Hepatocyte (in vitro differentiated cells): ENCODE results near the gene TMEM63B. TPM values are rescaled to one million over a fixed set of nuclear protein-coding genes. Genes with fewer than 3 reads are reported as not detected.

ENCODE experiments used
- DNase-seq: peaks from one replicate; pipeline ENCODE4 v3.0.0-alpha.2; 2016; ENCODE audit warnings: low spot score
- H2AFZ ChIP-seq: fragments of 200-600 bp; sonication (generic); 2 replicates; pipeline ENCODE4 v1.6.0; 2016; ENCODE audit warnings: antibody characterized with exemption, mild to moderate bottlenecking
- H3K27ac ChIP-seq: fragments of 200-600 bp; sonication (generic); 2 replicates; pipeline ENCODE4 v1.5.1; 2016; ENCODE audit warnings: mild to moderate bottlenecking
- H3K27me3 ChIP-seq: fragments of 200-600 bp; sonication (generic); 2 replicates; pipeline ENCODE4 v1.6.1; 2016
- H3K36me3 ChIP-seq: fragments of 200-600 bp; sonication (generic); replicated peaks from 2 replicates; pipeline ENCODE4 v1.5.1; 2016; ENCODE audit warnings: low read depth; ENCODE audit not compliant: insufficient read depth
- H3K4me1 ChIP-seq: fragments of 200-600 bp; sonication (generic); 2 replicates; pipeline ENCODE4 v1.5.1; 2016; ENCODE audit warnings: mild to moderate bottlenecking, moderate library complexity; ENCODE audit not compliant: insufficient read depth
- H3K4me2 ChIP-seq: fragments of 200-600 bp; sonication (generic); 2 replicates; pipeline ENCODE4 v1.6.0; 2016
- H3K4me3 ChIP-seq: fragments of 200-600 bp; sonication (generic); 2 replicates; pipeline ENCODE4 v1.5.1; 2016; ENCODE audit warnings: mild to moderate bottlenecking
- H3K79me2 ChIP-seq: fragments of 200-600 bp; sonication (generic); 2 replicates; pipeline ENCODE4 v1.6.0; 2017; ENCODE audit warnings: mild to moderate bottlenecking
- H3K9me2 ChIP-seq: fragments of 200-600 bp; sonication (generic); replicated peaks from 2 replicates; pipeline ENCODE4 v1.6.0; 2017; ENCODE audit warnings: mild to moderate bottlenecking; ENCODE audit not compliant: insufficient read depth
- H3K9me3 ChIP-seq: fragments of 200-600 bp; sonication (generic); 2 replicates; pipeline ENCODE4 v1.5.1; 2016; ENCODE audit warnings: low read depth, mild to moderate bottlenecking
- H4K20me1 ChIP-seq: fragments of 200-600 bp; sonication (generic); 2 replicates; pipeline ENCODE4 v1.6.0; 2016; ENCODE audit warnings: mild to moderate bottlenecking; ENCODE audit not compliant: insufficient read depth, poor library complexity, severe bottlenecking
- CTCF ChIP-seq: fragments of 200-600 bp; sonication (generic); IDR thresholded peaks from 2 replicates; pipeline ENCODE4 v1.5.1; 2016; ENCODE audit warnings: antibody characterized with exemption, mild to moderate bottlenecking; ENCODE audit not compliant: poor library complexity
- EZH2 ChIP-seq: fragments of 200-600 bp; sonication (generic); IDR thresholded peaks from 2 replicates; pipeline ENCODE4 v1.6.1; 2016; ENCODE audit warnings: antibody characterized with exemption, mild to moderate bottlenecking, borderline replicate concordance
- EZH2phosphoT487 ChIP-seq: fragments of 200-600 bp; sonication (generic); IDR thresholded peaks from one replicate; pipeline ENCODE4 v1.6.1; 2018; ENCODE audit warnings: antibody characterized with exemption, mild to moderate bottlenecking, low read depth, moderate library complexity; ENCODE audit not compliant: unreplicated experiment, severe bottlenecking
- WGBS: methylation state at CpG from one replicate; pipeline ENCODE4 v1.1.6; 2016; ENCODE audit warnings: low lambda C conversion rate; ENCODE audit errors: missing lambda C conversion rate; 5-methylcytosine and 5-hydroxymethylcytosine counted together
- polyA plus RNA-seq: library from polyadenylated mRNA; unstranded; fragments of >200 nt; fragmentation: Nextera tagmentation; extraction: Ambion mirVana; gene quantifications from 2 replicates; pipeline ENCODE4 v1.2.1, GENCODE V29; 2016
- total RNA-seq: library from RNA; depleted of rRNA; stranded (reverse); fragments of >200 nt; gene quantifications from 2 replicates; pipeline ENCODE4 v1.2.3, GENCODE V29; 2014

Gene TMEM63B
- total and polyA plus RNA-seq, 2 experiments from 2014 or later = 31.4 to 43.5 TPM

- WGBS = 84% methylated on average over 3 of the region's 3 CpGs
- DNase-seq = no peak
- Histone ChIP-seq H3K36me3 (no peaks in the 10 kb centered on the region), H3K4me1 (peaks cover 14% of the 10 kb centered on the region), H3K4me2 (no peak overlapping the region), H3K9me3 (no peaks in the 10 kb centered on the region), H3K79me2 (no peaks in the 10 kb centered on the region), H2AFZ (no peak overlapping the region), H3K9me2 (no peaks in the 10 kb centered on the region), H3K27me3 (no peaks in the 10 kb centered on the region), H3K27ac (no peak overlapping the region), H4K20me1 (no peaks in the 10 kb centered on the region), H3K4me3 (no peak overlapping the region)
- TF ChIP-seq EZH2phosphoT487 (no peak), CTCF (no peak), EZH2 (no peak)
Observed at GRCh38 chr6:44079672-44080071, 47.7 kb upstream of the TMEM63B start.

GRCh38 chr6:44080561-44081521, 46.5 kb upstream of the TMEM63B start:
- no peak for DNase-seq
- TF ChIP-seq EZH2phosphoT487 (no peak), EZH2 (no peak), CTCF (no peak)
- no peaks in the 10 kb centered on the region for H4K20me1 ChIP-seq
- H3K9me3 ChIP-seq = no peaks in the 10 kb centered on the region
- H3K27me3 ChIP-seq = no peaks in the 10 kb centered on the region
- no peak overlapping the region for H3K4me2 ChIP-seq
- H3K4me3 ChIP-seq = no peak overlapping the region
- no peak overlapping the region for H3K27ac ChIP-seq
- H3K4me1 ChIP-seq = peaks cover 14% of the 10 kb centered on the region
- no peaks in the 10 kb centered on the region for H3K79me2 ChIP-seq
- H2AFZ ChIP-seq = no peak overlapping the region
- no peaks in the 10 kb centered on the region for H3K36me3 ChIP-seq
- H3K9me2 ChIP-seq = no peaks in the 10 kb centered on the region
- 82% methylated on average over 11 of the region's 11 CpGs for WGBS

- no peaks in the 10 kb centered on the region for H3K79me2 ChIP-seq
Observed at GRCh38 chr6:44081753-44082152, 45.6 kb upstream of the TMEM63B start.

More at GRCh38 chr6:44081753-44082152, 45.6 kb upstream of the TMEM63B start:
- H2AFZ ChIP-seq = no peak overlapping the region
- no peaks in the 10 kb centered on the region for H3K9me2 ChIP-seq
- no peak overlapping the region for H3K4me3 ChIP-seq
- no peak overlapping the region for H3K4me2 ChIP-seq
- no peak overlapping the region for H3K27ac ChIP-seq
- H3K9me3 ChIP-seq = no peaks in the 10 kb centered on the region
- WGBS = 88% methylated on average over 6 of the region's 6 CpGs
- H3K36me3 ChIP-seq = no peaks in the 10 kb centered on the region
- H3K27me3 ChIP-seq = no peaks in the 10 kb centered on the region
- H4K20me1 ChIP-seq = no peaks in the 10 kb centered on the region
- peaks cover 8% of the 10 kb centered on the region for H3K4me1 ChIP-seq
- TF ChIP-seq EZH2phosphoT487 (no peak), EZH2 (no peak), CTCF (no peak)
- no peak for DNase-seq
